HEK293 (cell line): ENCODE results near the gene FANK1.

ENCODE experiments used
- CTCF ChIP-seq: fragments of 450-650 bp; formaldehyde crosslinking; IDR thresholded peaks from 2 replicates; pipeline ENCODE4 v1.5.1; 2016; ENCODE audit warnings: missing biosample characterization, missing genetic modification characterization
- REST ChIP-seq: fragments of 450-650 bp; formaldehyde crosslinking; IDR thresholded peaks from 2 replicates; pipeline ENCODE4 v1.5.1; 2016; ENCODE audit warnings: missing biosample characterization, missing genetic modification characterization
- ZFP3 ChIP-seq: fragments of 450-650 bp; formaldehyde crosslinking; IDR thresholded peaks from 2 replicates; pipeline ENCODE4 v1.5.1; 2016; ENCODE audit warnings: low read depth, missing biosample characterization, missing genetic modification characterization

DNA sequence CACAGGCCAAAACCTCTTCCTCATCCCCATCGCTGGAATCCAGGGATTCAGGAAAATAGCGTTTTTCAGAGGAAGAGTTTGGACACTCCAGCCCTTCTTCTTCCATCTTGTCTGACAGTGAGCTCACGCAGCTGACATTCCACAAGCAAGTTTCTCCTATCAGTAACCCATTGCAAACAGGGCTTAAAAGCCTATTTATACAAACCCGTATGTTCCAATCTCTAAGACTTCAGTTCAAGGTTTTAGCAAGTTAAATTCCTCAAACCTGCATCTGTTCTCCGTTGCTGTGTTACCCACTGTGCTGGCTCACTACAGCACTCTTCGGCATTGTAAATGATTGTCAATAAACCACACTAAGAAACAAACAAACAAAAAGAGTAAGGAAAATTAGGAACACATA is 15.6 kb upstream of the FANK1 start:
- no peak for TF ChIP-seq REST (tag by site-specific recombination)
- TF ChIP-seq CTCF (tag by site-specific recombination), result no peak
- TF ChIP-seq ZFP3 (tag by site-specific recombination), result no peak
